Esophagus muscularis mucosa (tissue), 4 donors: ENCODE results near the gene GPAT2.
"Not testable (repeated sequence)": the region's sequence is repeated elsewhere in the genome, so short reads cannot be mapped to it uniquely, and the experiment has no call there.

Source experiments
- EP300 ChIP-seq: sonication (generic); formaldehyde crosslinking; IDR thresholded peaks from one replicate; pipeline ENCODE4 v1.6.1; 2017; ENCODE audit warnings: antibody characterized with exemption
- POLR2A ChIP-seq: fragments of 450-650 bp; IDR thresholded peaks from one replicate; pipeline ENCODE4 v1.6.1; 2017; ENCODE audit warnings: antibody characterized with exemption, moderate library complexity, mild to moderate bottlenecking, low read depth
- POLR2AphosphoS5 ChIP-seq, 2 donors: sonication (generic); formaldehyde crosslinking; IDR thresholded peaks; one replicate each; pipeline ENCODE4 v1.6.1; 2017; ENCODE audit warnings: antibody characterized with exemption in 2 of 2
- TF ChIP-seq, protein P1 (sequence below), 3 experiments: fragments of 200-600 bp in 2 of 3; fragments of 450-650 bp in 1 of 3; sonication (generic) in 2 of 3; IDR thresholded peaks; one replicate each; pipeline ENCODE4 v1.5.1; 2017 to 2019; ENCODE audit warnings: antibody characterized with exemption in 3 of 3, mild to moderate bottlenecking in 2 of 3, moderate library complexity in 1 of 3

DNA sequence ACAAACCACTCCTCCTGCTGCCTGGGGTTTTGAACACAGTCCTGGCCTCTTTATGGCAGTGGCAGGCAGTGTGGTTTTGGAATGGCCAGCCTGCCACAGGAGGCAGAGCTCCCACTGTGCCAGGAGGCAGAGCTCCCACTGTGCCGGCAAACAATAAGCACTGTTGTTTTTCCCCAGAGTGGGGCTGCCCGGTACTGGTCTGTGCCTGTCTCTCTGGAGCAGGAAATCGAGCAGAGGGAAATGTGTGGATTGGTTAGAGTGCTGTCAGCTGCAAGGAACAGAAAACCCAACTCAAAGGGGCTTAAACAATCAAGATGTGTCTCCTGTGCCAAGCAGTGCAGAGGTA, 15.2 kb upstream of the GPAT2 start:
- not testable (repeated sequence) for TF ChIP-seq POLR2A; EP300; POLR2AphosphoS5 (IDR thresholded peaks at IDR 0.05)
- TF ChIP-seq, protein P1, sequence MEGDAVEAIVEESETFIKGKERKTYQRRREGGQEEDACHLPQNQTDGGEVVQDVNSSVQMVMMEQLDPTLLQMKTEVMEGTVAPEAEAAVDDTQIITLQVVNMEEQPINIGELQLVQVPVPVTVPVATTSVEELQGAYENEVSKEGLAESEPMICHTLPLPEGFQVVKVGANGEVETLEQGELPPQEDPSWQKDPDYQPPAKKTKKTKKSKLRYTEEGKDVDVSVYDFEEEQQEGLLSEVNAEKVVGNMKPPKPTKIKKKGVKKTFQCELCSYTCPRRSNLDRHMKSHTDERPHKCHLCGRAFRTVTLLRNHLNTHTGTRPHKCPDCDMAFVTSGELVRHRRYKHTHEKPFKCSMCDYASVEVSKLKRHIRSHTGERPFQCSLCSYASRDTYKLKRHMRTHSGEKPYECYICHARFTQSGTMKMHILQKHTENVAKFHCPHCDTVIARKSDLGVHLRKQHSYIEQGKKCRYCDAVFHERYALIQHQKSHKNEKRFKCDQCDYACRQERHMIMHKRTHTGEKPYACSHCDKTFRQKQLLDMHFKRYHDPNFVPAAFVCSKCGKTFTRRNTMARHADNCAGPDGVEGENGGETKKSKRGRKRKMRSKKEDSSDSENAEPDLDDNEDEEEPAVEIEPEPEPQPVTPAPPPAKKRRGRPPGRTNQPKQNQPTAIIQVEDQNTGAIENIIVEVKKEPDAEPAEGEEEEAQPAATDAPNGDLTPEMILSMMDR (IDR thresholded peaks at IDR 0.05), result not testable (repeated sequence)
